Smooth muscle cell (in vitro differentiated cells): Measurements from ENCODE around the gene MYO15B. TPM values are rescaled to one million over a fixed set of nuclear protein-coding genes. Genes with fewer than 3 reads are reported as not detected.
A peak's percentile ranks its signal among the peaks of the same experiment; 100 is the strongest.

Experiments used
- DNase-seq: peaks from one replicate; lab custom pipeline; 2025; ENCODE audit not compliant: unreplicated experiment; lab: John Stamatoyannopoulos, UW
- H2AFZ ChIP-seq: fragments of 200-600 bp; sonication (generic); 2 replicates; pipeline ENCODE4 v1.6.0; 2016; ENCODE audit warnings: antibody characterized with exemption, low read depth, mild to moderate bottlenecking
- H3F3A ChIP-seq: fragments of 200-600 bp; sonication (generic); 2 replicates; pipeline ENCODE4 v1.6.0; 2017; ENCODE audit warnings: antibody characterized with exemption, low read depth
- H3K27ac ChIP-seq: fragments of 200-600 bp; sonication (generic); 2 replicates; pipeline ENCODE4 v1.5.1; 2016; ENCODE audit warnings: low read depth, mild to moderate bottlenecking
- H3K27me3 ChIP-seq: fragments of 200-600 bp; sonication (generic); 2 replicates; pipeline ENCODE4 v1.6.1; 2016; ENCODE audit warnings: low read depth, mild to moderate bottlenecking
- H3K36me3 ChIP-seq: fragments of 200-600 bp; sonication (generic); 2 replicates; pipeline ENCODE4 v1.5.1; 2016; ENCODE audit warnings: low read depth
- H3K4me1 ChIP-seq: fragments of 200-600 bp; sonication (generic); 2 replicates; pipeline ENCODE4 v1.5.1; 2016; ENCODE audit warnings: low read depth
- H3K4me2 ChIP-seq: fragments of 200-600 bp; sonication (generic); 2 replicates; pipeline ENCODE4 v1.6.0; 2016; ENCODE audit warnings: mild to moderate bottlenecking
- H3K4me3 ChIP-seq: fragments of 200-600 bp; sonication (generic); 2 replicates; pipeline ENCODE4 v1.5.1; 2016; ENCODE audit warnings: mild to moderate bottlenecking
- H3K79me2 ChIP-seq: fragments of 200-600 bp; sonication (generic); 2 replicates; pipeline ENCODE4 v1.6.0; 2016; ENCODE audit warnings: low read depth, mild to moderate bottlenecking
- H3K9ac ChIP-seq: fragments of 200-600 bp; sonication (generic); 2 replicates; pipeline ENCODE4 v1.6.0; 2016; ENCODE audit warnings: low read depth
- H3K9me3 ChIP-seq: fragments of 200-600 bp; sonication (generic); replicated peaks from 2 replicates; pipeline ENCODE4 v1.5.1; 2016; ENCODE audit warnings: low read depth
- H4K20me1 ChIP-seq: fragments of 200-600 bp; sonication (generic); 2 replicates; pipeline ENCODE4 v1.6.0; 2016; ENCODE audit warnings: low read depth
- CTCF ChIP-seq: fragments of 200-600 bp; sonication (generic); IDR thresholded peaks from 2 replicates; pipeline ENCODE4 v1.5.1; 2017; ENCODE audit warnings: borderline replicate concordance, mild to moderate bottlenecking, antibody characterized with exemption; ENCODE audit not compliant: insufficient read depth, poor library complexity, severe bottlenecking
- WGBS: methylation state at CpG from one replicate; pipeline ENCODE4 v1.1.7; 2016; ENCODE audit warnings: low lambda C conversion rate; 5-methylcytosine and 5-hydroxymethylcytosine counted together
- polyA plus RNA-seq: library from polyadenylated mRNA; unstranded; fragments of >200 nt; fragmentation: Nextera tagmentation; extraction: Ambion mirVana; gene quantifications from 2 replicates; pipeline ENCODE4 v1.2.1, GENCODE V29; 2016
- total RNA-seq: library from RNA; depleted of rRNA; stranded (reverse); fragments of >200 nt; gene quantifications from 2 replicates; pipeline ENCODE4 v1.2.3, GENCODE V29; 2014

MYO15B gene
- total and polyA plus RNA-seq, 2 experiments from 2014 or later: 14.7 to 17.5 TPM

DNA sequence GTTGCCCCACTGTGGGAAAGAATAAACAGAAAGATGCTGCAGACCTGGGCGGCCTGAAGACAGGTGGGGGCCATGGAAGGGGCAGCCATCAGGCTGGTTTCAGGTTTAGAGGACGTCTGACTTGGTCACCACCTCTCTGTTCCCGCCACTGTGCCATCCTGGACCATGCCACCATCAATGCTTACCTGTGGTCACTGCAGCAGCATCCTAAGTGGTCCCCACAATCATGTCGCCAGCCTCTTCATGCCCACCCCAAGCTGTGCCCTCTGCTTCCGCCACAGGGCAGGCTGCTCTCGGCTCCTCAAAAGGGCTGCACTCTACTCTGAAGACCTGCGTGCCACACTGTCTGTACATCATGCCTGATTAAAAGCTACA lies 56.0 kb downstream of the MYO15B start:
- Histone ChIP-seq H3K4me1 (no peaks in the 10 kb centered on the region), H3K4me2 (no peak overlapping the region), H3K9ac (no peak overlapping the region), H3K36me3 (no peaks in the 10 kb centered on the region), H3K27ac (peak overlapping the region; percentile 76), H3K4me3 (no peak overlapping the region), H2AFZ (no peak overlapping the region), H3K9me3 (no peaks in the 10 kb centered on the region), H3K27me3 (no peaks in the 10 kb centered on the region), H3F3A (no peaks in the 10 kb centered on the region), H4K20me1 (no peaks in the 10 kb centered on the region), H3K79me2 (no peaks in the 10 kb centered on the region)
- DNase-seq: no peak
- TF ChIP-seq CTCF: no peak
- 94% methylated on average over 7 of the region's 7 CpGs for WGBS

- H3K9me3 ChIP-seq: no peaks in the 10 kb centered on the region
- no peak for DNase-seq
- H4K20me1 ChIP-seq: no peaks in the 10 kb centered on the region
- no peak for TF ChIP-seq CTCF
- H3F3A ChIP-seq: no peaks in the 10 kb centered on the region
- H3K27me3 ChIP-seq: no peaks in the 10 kb centered on the region
- no peaks in the 10 kb centered on the region for H3K36me3 ChIP-seq
- H3K79me2 ChIP-seq: no peaks in the 10 kb centered on the region
- no peaks in the 10 kb centered on the region for H3K4me1 ChIP-seq
- peak overlapping the region; percentile 93 for H3K9ac ChIP-seq
- H3K4me3 ChIP-seq: no peak overlapping the region
- 63% methylated on average over 7 of the region's 7 CpGs for WGBS
- no peak overlapping the region for H3K4me2 ChIP-seq
- H3K27ac ChIP-seq: peak overlapping the region; percentile 97
- H2AFZ ChIP-seq: no peak overlapping the region
These were observed 57.9 kb downstream of the MYO15B start for GRCh38 chr17:75645501-75645888.

GRCh38 chr17:75645889-75646637 lies 58.5 kb downstream of the MYO15B start:
- Histone ChIP-seq H3K9me3 (no peaks in the 10 kb centered on the region), H3F3A (no peaks in the 10 kb centered on the region), H3K36me3 (no peaks in the 10 kb centered on the region), H2AFZ (no peak overlapping the region), H4K20me1 (no peaks in the 10 kb centered on the region), H3K27me3 (no peaks in the 10 kb centered on the region), H3K9ac (peak overlapping the region; percentile 93), H3K4me2 (no peak overlapping the region), H3K79me2 (no peaks in the 10 kb centered on the region), H3K4me1 (no peaks in the 10 kb centered on the region), H3K4me3 (no peak overlapping the region), H3K27ac (peak overlapping the region; percentile 97)
- no peak for TF ChIP-seq CTCF
- 75% methylated on average over 17 of the region's 17 CpGs for WGBS
- DNase-seq: no peak

DNA sequence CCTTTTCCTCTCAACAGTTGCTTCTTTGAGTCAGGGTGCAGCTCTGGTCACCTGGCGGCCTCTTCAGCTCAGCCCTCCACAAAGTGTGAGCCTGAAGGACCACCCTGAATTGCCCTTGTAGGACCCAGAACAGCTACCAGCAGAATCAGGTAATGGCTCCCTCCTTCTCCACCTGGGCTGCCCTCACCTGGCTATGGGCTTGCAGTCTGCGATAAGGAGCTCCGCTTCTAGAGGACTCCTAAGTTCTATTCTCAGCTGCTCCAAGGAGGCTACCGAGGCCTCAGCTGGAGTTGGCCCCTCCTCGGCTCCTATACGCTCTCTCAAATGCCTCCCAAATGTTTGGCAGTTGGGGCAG lies 59.0 kb downstream of the MYO15B start:
- no peak for DNase-seq
- Histone ChIP-seq H3K4me1 (no peaks in the 10 kb centered on the region), H3K9ac (peak overlapping the region; percentile 93), H3K4me2 (no peak overlapping the region), H3K36me3 (no peaks in the 10 kb centered on the region), H3K4me3 (no peak overlapping the region), H4K20me1 (no peaks in the 10 kb centered on the region), H2AFZ (no peak overlapping the region), H3F3A (no peaks in the 10 kb centered on the region), H3K27ac (peak overlapping the region; percentile 97), H3K9me3 (no peaks in the 10 kb centered on the region), H3K27me3 (no peaks in the 10 kb centered on the region), H3K79me2 (no peaks in the 10 kb centered on the region)
- no peak for TF ChIP-seq CTCF
- WGBS: over 99% methylated on average over 6 of the region's 6 CpGs
